Esophagus muscularis mucosa (tissue), 4 donors: Measurements from ENCODE around the gene BBS9. TPM values are rescaled to one million over a fixed set of nuclear protein-coding genes. Genes with fewer than 3 reads are reported as not detected.

ENCODE experiments used
- DNase-seq: peaks from one replicate; pipeline ENCODE4 v3.0.0-alpha.2; 2017; ENCODE audit errors: extremely low spot score
- H3K27ac ChIP-seq, 4 donors: fragments of 200-600 bp; sonication (generic); replicated peaks in 1 of 4; 1 replicate in 3 of 4; 2 replicates in 1 of 4; pipeline ENCODE4 v1.5.1; 2016 to 2019; ENCODE audit warnings: mild to moderate bottlenecking in 1 of 4
- H3K27me3 ChIP-seq, 4 donors: fragments of 200-600 bp; sonication (generic); one replicate each; pipeline versions ENCODE4 v1.5.1 to v1.6.0; 2016 to 2019
- H3K36me3 ChIP-seq, 4 donors: fragments of 200-600 bp; sonication (generic); one replicate each; pipeline ENCODE4 v1.5.1; 2016 to 2019
- H3K4me1 ChIP-seq, 4 donors: fragments of 200-600 bp; sonication (generic); one replicate each; pipeline ENCODE4 v1.5.1; 2016 to 2019
- H3K4me3 ChIP-seq, 4 donors: fragments of 200-600 bp; sonication (generic); 1 replicate in 2 of 4; 2 replicates in 2 of 4; pipeline ENCODE4 v1.5.1; 2016 to 2019; ENCODE audit warnings: mild to moderate bottlenecking in 4 of 4, moderate library complexity in 1 of 4
- H3K9me3 ChIP-seq, 4 donors: fragments of 200-600 bp; sonication (generic); 1 replicate in 3 of 4; 2 replicates in 1 of 4; pipeline ENCODE4 v1.5.1; 2016 to 2019
- EP300 ChIP-seq: sonication (generic); formaldehyde crosslinking; IDR thresholded peaks from one replicate; pipeline ENCODE4 v1.6.1; 2017; ENCODE audit warnings: antibody characterized with exemption
- POLR2A ChIP-seq: fragments of 450-650 bp; IDR thresholded peaks from one replicate; pipeline ENCODE4 v1.6.1; 2017; ENCODE audit warnings: antibody characterized with exemption, moderate library complexity, mild to moderate bottlenecking, low read depth
- POLR2AphosphoS5 ChIP-seq, 2 donors: sonication (generic); formaldehyde crosslinking; IDR thresholded peaks; one replicate each; pipeline ENCODE4 v1.6.1; 2017; ENCODE audit warnings: antibody characterized with exemption in 2 of 2
- WGBS: methylation state at CpG from one replicate; pipeline ENCODE4 v1.1.5; 2018; 5-methylcytosine and 5-hydroxymethylcytosine counted together
- intact Hi-C: fragments of 100-400 bp; cut with DNase I; formaldehyde crosslinking; loops from one replicate; pipeline ENCODE4 v1.15.1; 2023
- total RNA-seq, 4 donors: library from RNA; depleted of rRNA; stranded (reverse); fragments of >200 nt; gene quantifications; one replicate each; pipeline versions ENCODE4 v1.1.0 to v1.2.1, GENCODE V29; 2016
- TF ChIP-seq, protein P1 (sequence below), 3 experiments: fragments of 200-600 bp in 2 of 3; fragments of 450-650 bp in 1 of 3; sonication (generic) in 2 of 3; IDR thresholded peaks; one replicate each; pipeline ENCODE4 v1.5.1; 2017 to 2019; ENCODE audit warnings: antibody characterized with exemption in 3 of 3, mild to moderate bottlenecking in 2 of 3, moderate library complexity in 1 of 3

The BBS9 gene
- total RNA-seq, 4 donors from 2014 or later = 14.7 to 20.8 (median 16.3) TPM

DNA sequence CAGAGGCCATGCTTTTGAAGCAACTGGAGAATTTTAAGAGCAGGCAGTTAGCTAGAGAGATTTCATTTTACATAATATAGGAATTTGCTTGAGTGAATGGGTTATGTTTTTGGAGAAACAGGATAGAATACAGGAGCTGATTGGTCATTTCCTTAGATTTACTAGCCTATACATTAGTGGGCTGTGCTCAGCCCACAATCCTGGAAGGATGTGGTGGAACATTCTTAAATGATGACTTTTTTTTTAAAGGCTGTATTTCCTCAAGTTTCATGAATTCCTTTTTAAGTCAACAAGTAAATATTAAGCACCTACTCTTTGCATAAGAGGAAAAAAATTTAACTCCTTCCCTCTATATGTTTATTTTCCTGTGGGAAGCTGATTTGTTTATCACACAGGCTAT is 461.6 kb downstream of the BBS9 start:
- no peaks in the 10 kb centered on the region for H3K36me3 ChIP-seq
- H3K4me1 ChIP-seq = peaks cover 0 to 9% (median 2%) of the 10 kb centered on the region in 4 donors
- no peaks in the 10 kb centered on the region for H3K9me3 ChIP-seq
- no peaks in the 10 kb centered on the region for H3K27me3 ChIP-seq
- no peak overlapping the region for H3K4me3 ChIP-seq
- H3K27ac ChIP-seq = no peak overlapping the region
- intact Hi-C loops = no loop called here
- TF ChIP-seq, protein P1, sequence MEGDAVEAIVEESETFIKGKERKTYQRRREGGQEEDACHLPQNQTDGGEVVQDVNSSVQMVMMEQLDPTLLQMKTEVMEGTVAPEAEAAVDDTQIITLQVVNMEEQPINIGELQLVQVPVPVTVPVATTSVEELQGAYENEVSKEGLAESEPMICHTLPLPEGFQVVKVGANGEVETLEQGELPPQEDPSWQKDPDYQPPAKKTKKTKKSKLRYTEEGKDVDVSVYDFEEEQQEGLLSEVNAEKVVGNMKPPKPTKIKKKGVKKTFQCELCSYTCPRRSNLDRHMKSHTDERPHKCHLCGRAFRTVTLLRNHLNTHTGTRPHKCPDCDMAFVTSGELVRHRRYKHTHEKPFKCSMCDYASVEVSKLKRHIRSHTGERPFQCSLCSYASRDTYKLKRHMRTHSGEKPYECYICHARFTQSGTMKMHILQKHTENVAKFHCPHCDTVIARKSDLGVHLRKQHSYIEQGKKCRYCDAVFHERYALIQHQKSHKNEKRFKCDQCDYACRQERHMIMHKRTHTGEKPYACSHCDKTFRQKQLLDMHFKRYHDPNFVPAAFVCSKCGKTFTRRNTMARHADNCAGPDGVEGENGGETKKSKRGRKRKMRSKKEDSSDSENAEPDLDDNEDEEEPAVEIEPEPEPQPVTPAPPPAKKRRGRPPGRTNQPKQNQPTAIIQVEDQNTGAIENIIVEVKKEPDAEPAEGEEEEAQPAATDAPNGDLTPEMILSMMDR (IDR thresholded peaks at IDR 0.05) = no peak
- TF ChIP-seq POLR2A = no peak
- no peak for TF ChIP-seq POLR2AphosphoS5 (IDR thresholded peaks at IDR 0.05)
- TF ChIP-seq EP300 = no peak
- no peak for DNase-seq

GRCh38 chr7:33591490-33591889 is 462.1 kb downstream of the BBS9 start:
- TF ChIP-seq POLR2A (no peak), EP300 (no peak), POLR2AphosphoS5 (IDR thresholded peaks at IDR 0.05) (no peak)
- Histone ChIP-seq H3K4me1 (peaks cover 0 to 9% (median 2%) of the 10 kb centered on the region in 4 donors), H3K27ac (no peak overlapping the region), H3K4me3 (no peak overlapping the region), H3K9me3 (no peaks in the 10 kb centered on the region), H3K36me3 (no peaks in the 10 kb centered on the region), H3K27me3 (no peaks in the 10 kb centered on the region)
- DNase-seq = no peak
- 67% methylated on average over 5 of the region's 5 CpGs for WGBS
- intact Hi-C loops = no loop called here

DNA sequence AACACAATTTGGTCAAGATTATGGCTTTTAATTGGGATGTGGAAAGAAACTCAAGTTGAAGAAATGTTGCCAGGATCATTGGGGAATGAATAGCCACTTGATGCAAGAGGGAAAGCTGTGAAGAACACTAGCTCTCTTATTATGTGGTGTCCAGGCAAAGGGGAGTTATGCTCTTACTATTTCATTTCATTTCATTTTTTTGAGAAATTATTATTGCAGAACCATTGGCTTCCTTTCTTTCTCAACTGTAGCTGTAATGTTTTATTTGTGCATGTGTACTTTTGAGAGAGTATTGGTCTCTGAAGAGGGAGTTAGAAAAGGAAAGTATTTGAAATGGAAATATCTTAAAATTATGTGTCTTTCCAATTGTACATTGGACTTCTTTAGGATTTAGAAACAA is 463.4 kb downstream of the BBS9 start:
- H3K36me3 ChIP-seq = no peaks in the 10 kb centered on the region
- TF ChIP-seq POLR2A (no peak), POLR2AphosphoS5 (IDR thresholded peaks at IDR 0.05) (no peak), EP300 (no peak)
- TF ChIP-seq, protein P1 (IDR thresholded peaks at IDR 0.05) = no peak
- no peaks in the 10 kb centered on the region for H3K9me3 ChIP-seq
- no peak for DNase-seq
- peaks cover 0 to 9% (median 2%) of the 10 kb centered on the region in 4 donors for H3K4me1 ChIP-seq
- no peak overlapping the region for H3K4me3 ChIP-seq
- intact Hi-C loops = no loop called here
- no peaks in the 10 kb centered on the region for H3K27me3 ChIP-seq
- H3K27ac ChIP-seq = no peak overlapping the region

GRCh38 chr7:33593611-33594010 is 464.2 kb downstream of the BBS9 start:
- TF ChIP-seq POLR2AphosphoS5 (IDR thresholded peaks at IDR 0.05) (no peak), POLR2A (no peak), EP300 (no peak)
- TF ChIP-seq, protein P1 (IDR thresholded peaks at IDR 0.05) = no peak
- 90% methylated on average over 3 of the region's 3 CpGs for WGBS

DNA sequence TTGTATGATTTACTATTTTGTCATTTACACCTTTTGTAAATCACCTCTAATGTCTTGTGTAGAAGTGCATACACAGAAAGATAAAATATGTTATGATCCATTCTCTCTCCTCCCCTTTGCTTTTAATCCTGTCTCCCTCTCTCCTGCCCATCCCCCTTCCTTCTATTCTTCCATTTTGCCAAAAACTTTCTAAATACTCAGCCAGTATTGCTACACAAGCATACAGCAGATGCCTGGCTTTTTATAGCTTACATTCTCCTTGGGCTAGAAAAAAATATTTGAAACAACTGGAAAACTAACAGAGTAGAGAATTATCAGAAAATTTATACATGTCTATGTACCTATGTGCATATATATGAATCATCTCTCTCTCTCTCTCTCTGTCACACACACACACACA is 467.3 kb downstream of the BBS9 start:
- Histone ChIP-seq H3K36me3 (no peaks in the 10 kb centered on the region), H3K4me1 (no peaks in the 10 kb centered on the region), H3K9me3 (no peaks in the 10 kb centered on the region), H3K4me3 (no peak overlapping the region), H3K27ac (no peak overlapping the region), H3K27me3 (no peaks in the 10 kb centered on the region)
- TF ChIP-seq, protein P1 (IDR thresholded peaks at IDR 0.05) = no peak
- TF ChIP-seq POLR2AphosphoS5 (IDR thresholded peaks at IDR 0.05) (no peak), EP300 (no peak), POLR2A (no peak)
- DNase-seq = no peak
- intact Hi-C loops = no loop called here

More at GRCh38 chr7:33593611-33594010, 464.2 kb downstream of the BBS9 start:
- no peak for DNase-seq
- no peaks in the 10 kb centered on the region for H3K36me3 ChIP-seq
- H3K4me3 ChIP-seq = no peak overlapping the region
- no peaks in the 10 kb centered on the region for H3K27me3 ChIP-seq
- H3K27ac ChIP-seq = no peak overlapping the region
- peaks cover 0 to 9% (median 2%) of the 10 kb centered on the region in 4 donors for H3K4me1 ChIP-seq
- intact Hi-C loops = no loop called here
- H3K9me3 ChIP-seq = no peaks in the 10 kb centered on the region
